ENCODE data around the gene WDR37.

- TF ChIP-seq POLR2AphosphoS5 (IDR thresholded peaks at IDR 0.05; ENCODE audit: low read depth, low read length) (no peak), SIN3A (IDR thresholded peaks at IDR 0.05; ENCODE audit: borderline replicate concordance, insufficient read depth, low read depth, low read length) (no peak)
Observed at GRCh38 chr10:1123972-1124371, 67.8 kb downstream of the WDR37 start.
